Trophoblast cell (in vitro differentiated cells and primary cell): ENCODE results near the gene PARP8. TPM values are rescaled to one million over a fixed set of nuclear protein-coding genes. Genes with fewer than 3 reads are reported as not detected.
"Not testable (repeated sequence)": the region's sequence is repeated elsewhere in the genome, so short reads cannot be mapped to it uniquely, and the experiment has no call there.

Source experiments
- DNase-seq, 2 donors: peaks; one replicate each; pipeline ENCODE4 v3.0.0-alpha.2; 2016
- H2AFZ ChIP-seq: 2 replicates; pipeline ENCODE4 v1.6.1; 2013; ENCODE audit warnings: low read length, moderate library complexity, mild to moderate bottlenecking; ENCODE audit not compliant: insufficient read depth, poor library complexity
- H2AK5ac ChIP-seq: 2 replicates; pipeline ENCODE4 v1.6.1; 2013; ENCODE audit warnings: mild to moderate bottlenecking, low read length
- H2BK120ac ChIP-seq: 2 replicates; pipeline ENCODE4 v1.6.1; 2013; ENCODE audit warnings: low read length, mild to moderate bottlenecking, moderate library complexity; ENCODE audit not compliant: insufficient read depth, poor library complexity
- H2BK12ac ChIP-seq: 2 replicates; pipeline ENCODE4 v1.6.1; 2013; ENCODE audit warnings: mild to moderate bottlenecking, low read length, moderate library complexity
- H2BK5ac ChIP-seq: 2 replicates; pipeline ENCODE4 v1.6.1; 2013; ENCODE audit warnings: low read length, low read depth, moderate library complexity, mild to moderate bottlenecking; ENCODE audit not compliant: poor library complexity
- H3K14ac ChIP-seq: 2 replicates; pipeline ENCODE4 v1.6.1; 2013; ENCODE audit warnings: mild to moderate bottlenecking, low read length
- H3K18ac ChIP-seq: 2 replicates; pipeline ENCODE4 v1.6.1; 2013; ENCODE audit warnings: mild to moderate bottlenecking, low read length
- H3K23ac ChIP-seq: 2 replicates; pipeline ENCODE4 v1.6.1; 2013; ENCODE audit warnings: low read length
- H3K27ac ChIP-seq: 2 replicates; pipeline ENCODE4 v1.5.1; 2013; ENCODE audit warnings: low read depth, mild to moderate bottlenecking, inconsistent platforms, low read length, moderate library complexity
- H3K27me3 ChIP-seq: 2 replicates; pipeline ENCODE4 v1.6.1; 2013; ENCODE audit warnings: inconsistent platforms, mild to moderate bottlenecking, low read length, moderate library complexity; ENCODE audit not compliant: insufficient read depth
- H3K36me3 ChIP-seq, 2 experiments: 1 replicate in 1 of 2; 2 replicates in 1 of 2; pipeline ENCODE4 v1.6.1; 2013; ENCODE audit warnings: low read length in 2 of 2, mild to moderate bottlenecking in 2 of 2, moderate library complexity in 1 of 2; ENCODE audit not compliant: insufficient read depth in 2 of 2, control insufficient read depth in 1 of 2
- H3K4ac ChIP-seq: 2 replicates; pipeline ENCODE4 v1.6.1; 2013; ENCODE audit warnings: low read depth, mild to moderate bottlenecking, low read length, moderate library complexity
- H3K4me1 ChIP-seq, 2 experiments: 1 replicate in 1 of 2; 2 replicates in 1 of 2; pipeline ENCODE4 v1.6.1; 2013; ENCODE audit warnings: low read length in 2 of 2, mild to moderate bottlenecking in 2 of 2, moderate library complexity in 1 of 2; ENCODE audit not compliant: insufficient read depth in 2 of 2, control insufficient read depth in 1 of 2
- H3K4me2 ChIP-seq: 2 replicates; pipeline ENCODE4 v1.6.1; 2013; ENCODE audit warnings: inconsistent platforms, mild to moderate bottlenecking, low read length, moderate library complexity
- H3K4me3 ChIP-seq: 2 replicates; pipeline ENCODE4 v1.5.1; 2013; ENCODE audit warnings: mild to moderate bottlenecking, low read depth, low read length, inconsistent platforms
- H3K79me1 ChIP-seq: one replicate; pipeline ENCODE4 v1.6.1; 2013; ENCODE audit warnings: low read length
- H3K79me2 ChIP-seq: 2 replicates; pipeline ENCODE4 v1.6.1; 2013; ENCODE audit warnings: low read length, mild to moderate bottlenecking; ENCODE audit not compliant: control insufficient read depth, insufficient read depth, poor library complexity
- H3K9ac ChIP-seq: 2 replicates; pipeline ENCODE4 v1.6.1; 2013; ENCODE audit warnings: mild to moderate bottlenecking, low read length
- H3K9me3 ChIP-seq: 2 replicates; pipeline ENCODE4 v1.6.1; 2013; ENCODE audit warnings: low read depth, mild to moderate bottlenecking, control low read depth, inconsistent platforms, low read length; ENCODE audit not compliant: insufficient read depth
- H4K12ac ChIP-seq: 2 replicates; pipeline ENCODE4 v1.6.1; 2013; ENCODE audit warnings: low read depth, mild to moderate bottlenecking, low read length, moderate library complexity
- H4K8ac ChIP-seq: 2 replicates; pipeline ENCODE4 v1.6.1; 2013; ENCODE audit warnings: low read depth, mild to moderate bottlenecking, low read length, moderate library complexity
- H4K91ac ChIP-seq: one replicate; pipeline ENCODE4 v1.6.1; 2013; ENCODE audit warnings: low read depth, mild to moderate bottlenecking, low read length, moderate library complexity
- WGBS: extraction: QIAGEN DNeasy Blood & Tissue Kit; methylation state at CpG from one replicate; pipeline ENCODE4 v1.1.7; 2013; ENCODE audit warnings: missing lambda C conversion rate; ENCODE audit not compliant: insufficient read length, insufficient coverage; ENCODE audit errors: extremely low coverage; 5-methylcytosine and 5-hydroxymethylcytosine counted together
- polyA plus RNA-seq: library from polyadenylated mRNA; stranded (reverse); fragments of 200-250 nt; gene quantifications from 2 replicates; pipeline ENCODE4 v1.2.3, GENCODE V29; 2013

PARP8 gene, protein sequence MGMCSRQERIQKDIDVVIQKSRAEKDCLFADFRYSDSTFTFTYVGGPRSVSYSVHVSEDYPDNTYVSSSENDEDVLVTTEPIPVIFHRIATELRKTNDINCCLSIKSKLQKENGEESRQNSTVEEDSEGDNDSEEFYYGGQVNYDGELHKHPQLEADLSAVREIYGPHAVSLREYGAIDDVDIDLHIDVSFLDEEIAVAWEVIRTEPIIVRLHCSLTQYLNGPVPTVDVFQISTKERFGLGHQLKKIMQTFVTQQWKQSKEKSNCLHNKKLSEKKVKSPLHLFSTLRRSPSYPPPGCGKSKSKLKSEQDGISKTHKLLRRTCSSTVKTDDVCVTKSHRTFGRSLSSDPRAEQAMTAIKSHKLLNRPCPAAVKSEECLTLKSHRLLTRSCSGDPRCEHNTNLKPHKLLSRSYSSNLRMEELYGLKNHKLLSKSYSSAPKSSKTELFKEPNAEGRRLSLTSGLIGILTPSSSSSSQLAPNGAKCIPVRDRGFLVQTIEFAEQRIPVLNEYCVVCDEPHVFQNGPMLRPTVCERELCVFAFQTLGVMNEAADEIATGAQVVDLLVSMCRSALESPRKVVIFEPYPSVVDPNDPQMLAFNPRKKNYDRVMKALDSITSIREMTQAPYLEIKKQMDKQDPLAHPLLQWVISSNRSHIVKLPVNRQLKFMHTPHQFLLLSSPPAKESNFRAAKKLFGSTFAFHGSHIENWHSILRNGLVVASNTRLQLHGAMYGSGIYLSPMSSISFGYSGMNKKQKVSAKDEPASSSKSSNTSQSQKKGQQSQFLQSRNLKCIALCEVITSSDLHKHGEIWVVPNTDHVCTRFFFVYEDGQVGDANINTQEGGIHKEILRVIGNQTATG
- polyA plus RNA-seq: 20.3 and 22.4 TPM in 2 replicates

GRCh38 chr5:50666261-50667022, at the start of gene PARP8:
PARP8 (plus strand) TSS chr5:50666637; CDS start chr5:50667096, 459 bp downstream.
- Histone ChIP-seq H3K4ac (peak within 1 kb of the TSS; percentile 68), H3K9me3 (peaks cover 3% of the 10 kb centered on the region), H4K91ac (peak within 1 kb of the TSS; percentile 93), H2BK120ac (peak within 1 kb of the TSS; percentile 88), H3K27me3 (no peaks in the 10 kb centered on the region), H3K27ac (peak within 1 kb of the TSS; percentile 74), H3K4me2 (peak within 1 kb of the TSS; percentile 88), H3K36me3 (no peaks in the 10 kb centered on the region), H3K4me3 (peak within 1 kb of the TSS; percentile 94), H3K4me1 (peaks cover 0 to 6% of the 10 kb centered on the region in 2 experiments), H3K9ac (peak within 1 kb of the TSS; percentile 85), H2BK12ac (peak within 1 kb of the TSS; percentile 82), H2AFZ (peak within 1 kb of the TSS; percentile 89), H2BK5ac (peak within 1 kb of the TSS; percentile 82), H4K8ac (peak within 1 kb of the TSS; percentile 83), H4K12ac (peak within 1 kb of the TSS; percentile 83), H3K79me2 (peaks cover 8% of the 10 kb centered on the region), H3K14ac (peak within 1 kb of the TSS; percentile 94), H3K23ac (no peak within 1 kb of the TSS), H2AK5ac (no peak within 1 kb of the TSS), H3K79me1 (peaks cover 14% of the 10 kb centered on the region), H3K18ac (peak within 1 kb of the TSS; percentile 97)
- WGBS: no CpG with 5 or more reads among the region's 66 CpGs
- DNase-seq: peak; percentile 19 to 57

- DNase-seq: no peak
- Histone ChIP-seq H3K27me3 (no peaks in the 10 kb centered on the region), H3K9ac (no peak overlapping the region), H3K4me2 (no peak overlapping the region), H3K23ac (no peak overlapping the region), H2AFZ (no peak overlapping the region), H3K14ac (no peak overlapping the region), H2BK12ac (no peak overlapping the region), H3K9me3 (no peaks in the 10 kb centered on the region), H3K4ac (no peak overlapping the region), H3K36me3 (no peaks in the 10 kb centered on the region), H3K4me3 (no peak overlapping the region), H3K27ac (no peak overlapping the region), H3K18ac (no peak overlapping the region), H3K79me1 (no peaks in the 10 kb centered on the region), H4K8ac (no peak overlapping the region), H3K4me1 (no peaks in the 10 kb centered on the region), H4K91ac (no peak overlapping the region), H2BK120ac (no peak overlapping the region), H4K12ac (no peak overlapping the region), H2AK5ac (no peak overlapping the region), H2BK5ac (no peak overlapping the region), H3K79me2 (no peaks in the 10 kb centered on the region)
- no CpG with 5 or more reads among the region's 3 CpGs for WGBS
Measured at GRCh38 chr5:50623666-50624065, 42.8 kb upstream of the PARP8 start.

DNA sequence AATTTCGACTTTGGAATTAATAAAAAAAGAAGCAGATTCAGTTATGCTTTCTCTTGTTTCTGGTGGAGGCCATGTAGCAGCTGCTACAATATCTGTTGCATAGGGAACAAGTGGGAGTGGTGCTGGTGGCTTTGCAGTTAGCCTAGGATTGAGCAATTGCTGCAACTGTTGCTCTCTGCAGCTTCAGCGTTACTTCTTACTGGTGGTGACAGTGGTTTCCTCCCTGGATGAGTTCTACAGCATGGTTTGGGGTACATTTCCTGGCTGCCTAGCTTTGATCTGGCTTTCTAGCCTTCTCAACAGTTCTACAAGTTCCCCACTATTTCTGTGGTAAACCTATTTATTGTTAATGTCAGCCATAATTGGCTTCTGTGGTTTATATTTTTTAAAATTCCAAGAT, 31.6 kb upstream of the PARP8 start:
- H3K18ac ChIP-seq, H3K27ac ChIP-seq, H3K27me3 ChIP-seq, H3K4me1 ChIP-seq, H3K9me3 ChIP-seq, H2BK12ac ChIP-seq, DNase-seq, H4K8ac ChIP-seq, H3K79me2 ChIP-seq, H3K4ac ChIP-seq, H2AFZ ChIP-seq, H3K4me2 ChIP-seq, H3K36me3 ChIP-seq, H4K91ac ChIP-seq, H2AK5ac ChIP-seq, H3K14ac ChIP-seq, H3K79me1 ChIP-seq, H2BK5ac ChIP-seq, H3K23ac ChIP-seq, H2BK120ac ChIP-seq, H4K12ac ChIP-seq, H3K9ac ChIP-seq, H3K4me3 ChIP-seq: not testable (repeated sequence)
- no CpG with 5 or more reads among the region's 2 CpGs for WGBS

GRCh38 chr5:50637576-50637975, 28.9 kb upstream of the PARP8 start:
- not testable (repeated sequence) for H4K91ac ChIP-seq, H3K4me3 ChIP-seq, H2AK5ac ChIP-seq, H3K79me1 ChIP-seq, H3K23ac ChIP-seq, DNase-seq, H3K4ac ChIP-seq, H4K8ac ChIP-seq, H3K9ac ChIP-seq, H3K4me2 ChIP-seq, H3K27ac ChIP-seq, H3K4me1 ChIP-seq, H2BK120ac ChIP-seq, H2BK5ac ChIP-seq, H3K14ac ChIP-seq, H4K12ac ChIP-seq, H3K9me3 ChIP-seq, H3K36me3 ChIP-seq, H2AFZ ChIP-seq, H3K79me2 ChIP-seq, H3K27me3 ChIP-seq, H3K18ac ChIP-seq, H2BK12ac ChIP-seq
- WGBS: no CpG with 5 or more reads among the region's 2 CpGs
